Activated CD8-positive, alpha-beta memory T cell treated with anti-CD3 and anti-CD28 coated beads, Interleukin-2, amount 50 U/mL, for 4 hours (primary cell): ENCODE measurements around the gene TGIF2.
A peak's percentile ranks its signal among the peaks of the same experiment; 100 is the strongest.
"Not testable (repeated sequence)": the region's sequence is repeated elsewhere in the genome, so short reads cannot be mapped to it uniquely, and the experiment has no call there.

ENCODE experiments used
- DNase-seq: peaks from one replicate; pipeline ENCODE4 v3.0.0-alpha.2; 2020

TGIF2 gene

DNA sequence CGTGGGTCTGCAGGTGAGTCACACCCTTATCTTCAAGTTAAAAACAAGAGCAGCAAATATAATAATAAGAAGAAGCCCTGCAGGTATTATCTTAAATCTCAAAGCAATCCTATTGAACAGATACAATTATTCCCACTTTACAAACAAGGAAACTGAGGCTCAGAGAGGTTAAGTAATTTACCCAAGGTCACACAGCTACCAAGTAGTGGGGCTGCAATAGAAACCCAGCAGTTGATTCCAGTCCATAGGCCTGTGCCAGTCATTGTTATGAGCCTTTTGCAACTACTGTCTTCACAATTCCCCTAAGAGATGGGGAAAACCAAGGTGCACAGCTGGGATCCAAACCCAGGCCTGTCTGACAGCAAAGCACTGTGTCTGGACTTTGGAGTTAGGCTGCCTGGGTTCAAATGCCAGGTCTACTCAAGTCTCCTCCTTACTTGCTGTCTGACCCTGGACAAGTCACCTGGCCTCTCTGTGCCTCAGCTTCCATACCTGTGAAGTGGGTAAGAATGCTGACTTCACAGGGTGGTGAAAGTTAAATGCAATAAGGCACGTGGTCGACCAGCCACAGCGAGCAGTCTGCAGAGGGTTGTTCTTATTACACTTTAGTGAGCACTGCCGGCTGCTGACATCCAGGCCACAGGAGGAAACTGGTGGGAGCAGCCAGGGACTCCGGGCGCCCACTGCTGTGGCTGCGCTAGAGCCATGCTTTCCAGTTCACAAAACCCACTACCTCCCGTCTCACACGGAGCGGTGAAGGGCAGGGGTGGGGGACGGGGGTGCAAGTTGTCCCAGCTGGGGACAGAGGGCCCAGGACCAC is 26.0 kb upstream of the TGIF2 start:
- no peak for DNase-seq

- DNase-seq: no peak
These were observed 25.4 kb upstream of the TGIF2 start for GRCh38 chr20:36548006-36548315.

DNA sequence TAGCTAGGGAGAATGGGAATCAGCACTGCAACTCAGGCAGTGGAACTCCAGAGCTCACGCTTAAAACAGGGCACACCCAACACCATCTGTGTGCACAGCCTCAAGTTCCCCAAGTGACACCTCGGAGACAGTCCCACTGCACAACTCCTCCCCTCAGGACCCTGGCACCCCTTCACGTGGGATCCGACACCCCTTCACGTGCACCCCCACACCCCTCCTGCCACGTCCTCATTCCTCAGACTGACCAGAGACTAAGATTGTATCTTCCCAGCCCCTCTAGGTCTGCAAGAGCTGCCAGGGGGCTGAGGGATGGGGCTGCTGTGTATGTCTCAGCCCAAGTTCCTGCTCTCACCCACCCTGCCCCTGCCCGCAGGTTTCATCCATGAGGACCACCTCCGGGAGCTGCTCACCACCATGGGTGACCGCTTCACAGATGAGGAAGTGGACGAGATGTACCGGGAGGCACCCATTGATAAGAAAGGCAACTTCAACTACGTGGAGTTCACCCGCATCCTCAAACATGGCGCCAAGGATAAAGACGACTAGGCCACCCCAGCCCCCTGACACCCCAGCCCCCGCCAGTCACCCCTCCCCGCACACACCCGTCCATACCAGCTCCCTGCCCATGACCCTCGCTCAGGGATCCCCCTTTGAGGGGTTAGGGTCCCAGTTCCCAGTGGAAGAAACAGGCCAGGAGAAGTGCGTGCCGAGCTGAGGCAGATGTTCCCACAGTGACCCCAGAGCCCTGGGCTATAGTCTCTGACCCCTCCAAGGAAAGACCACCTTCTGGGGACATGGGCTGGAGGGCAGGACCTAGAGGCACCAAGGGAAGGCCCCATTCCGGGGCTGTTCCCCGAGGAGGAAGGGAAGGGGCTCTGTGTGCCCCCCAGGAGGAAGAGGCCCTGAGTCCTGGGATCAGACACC is 24.4 kb upstream of the TGIF2 start:
- no peak for DNase-seq

GRCh38 chr20:36549628-36549941 is 23.8 kb upstream of the TGIF2 start:
- DNase-seq: no peak

DNA sequence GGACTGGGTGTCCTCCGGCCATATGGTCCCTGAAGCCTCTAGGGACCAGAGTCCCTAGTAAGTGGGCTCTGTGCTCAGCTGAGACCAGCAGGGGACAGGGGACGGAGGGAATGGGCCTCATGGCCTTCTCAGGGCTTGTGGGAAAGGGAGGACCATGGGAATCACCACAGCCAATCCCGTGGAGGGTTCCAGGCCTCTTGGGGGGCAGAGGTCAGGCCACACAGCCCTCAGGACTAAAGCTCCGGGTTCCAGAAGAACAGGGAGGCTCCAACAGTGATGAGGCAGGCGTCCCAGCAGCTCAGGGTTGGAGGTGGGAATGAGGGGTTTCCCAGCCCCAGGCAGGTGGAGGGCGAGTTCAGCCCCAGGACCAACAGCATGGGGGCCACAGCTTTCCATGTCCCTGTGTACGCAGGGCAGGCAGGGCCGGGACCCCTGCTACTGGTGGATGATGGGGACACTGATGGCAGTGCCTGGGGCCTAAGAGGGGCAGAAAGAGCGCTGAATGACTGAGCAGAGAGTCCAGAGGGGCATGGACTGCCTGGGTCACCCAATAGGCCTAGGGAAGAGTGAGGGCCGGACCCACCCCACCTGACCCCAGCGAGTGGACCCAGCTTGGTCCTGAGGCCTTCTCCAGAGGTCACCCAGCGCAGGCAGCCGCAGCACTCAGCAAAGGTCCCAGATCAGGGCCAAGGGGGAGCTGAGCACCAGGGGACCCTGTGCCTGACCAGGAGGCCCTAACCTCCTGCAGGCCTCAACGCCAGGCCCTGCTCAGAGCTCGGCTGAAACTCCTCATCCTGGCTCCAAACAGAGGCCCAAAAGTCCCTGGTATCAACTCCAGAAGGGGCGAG is 23.2 kb upstream of the TGIF2 start:
- DNase-seq: no peak

DNA sequence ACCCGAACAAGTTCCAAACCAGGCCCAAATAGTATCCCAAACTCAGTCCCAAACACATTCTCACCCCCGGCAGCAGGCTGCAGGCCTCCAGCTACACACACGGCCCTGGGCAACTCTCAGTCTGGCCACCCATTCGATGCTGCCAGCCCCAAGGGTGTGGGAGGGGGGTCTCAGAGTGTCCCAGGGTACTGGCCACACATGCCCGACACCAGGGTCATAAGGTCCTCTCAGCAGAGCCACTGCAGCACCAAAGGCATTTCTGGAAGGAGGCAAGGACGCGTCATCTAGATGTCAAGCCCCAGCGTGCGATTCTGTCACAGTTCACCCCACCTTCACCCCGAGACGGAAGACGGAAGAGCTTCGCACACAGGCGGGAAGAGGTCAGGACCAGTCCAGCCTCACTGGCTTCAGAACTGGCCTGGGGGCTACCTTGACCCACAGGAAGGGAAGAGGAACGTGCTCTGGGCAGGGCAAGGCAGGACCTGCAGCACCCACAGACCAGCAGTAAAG is 22.6 kb upstream of the TGIF2 start:
- DNase-seq: no peak

DNA sequence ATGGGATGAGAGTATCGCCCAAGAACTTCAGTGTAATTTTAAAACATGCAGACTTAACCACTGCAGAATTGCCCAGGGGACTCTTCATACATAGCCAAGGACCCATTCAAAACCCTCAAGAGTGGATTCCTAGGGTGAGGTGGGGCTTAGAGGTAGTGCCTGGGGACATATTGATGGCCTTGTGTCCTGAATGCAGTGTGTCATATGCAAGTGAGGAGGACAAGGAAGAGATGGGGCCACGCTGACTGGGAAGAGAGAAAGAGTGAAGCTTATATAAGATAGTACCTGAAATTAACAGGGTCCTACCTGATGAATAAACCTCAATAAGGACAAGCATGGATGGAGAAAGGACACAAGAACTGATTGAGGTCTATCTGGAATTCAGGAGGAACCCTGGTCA is 18.1 kb upstream of the TGIF2 start:
- no peak for DNase-seq

DNA sequence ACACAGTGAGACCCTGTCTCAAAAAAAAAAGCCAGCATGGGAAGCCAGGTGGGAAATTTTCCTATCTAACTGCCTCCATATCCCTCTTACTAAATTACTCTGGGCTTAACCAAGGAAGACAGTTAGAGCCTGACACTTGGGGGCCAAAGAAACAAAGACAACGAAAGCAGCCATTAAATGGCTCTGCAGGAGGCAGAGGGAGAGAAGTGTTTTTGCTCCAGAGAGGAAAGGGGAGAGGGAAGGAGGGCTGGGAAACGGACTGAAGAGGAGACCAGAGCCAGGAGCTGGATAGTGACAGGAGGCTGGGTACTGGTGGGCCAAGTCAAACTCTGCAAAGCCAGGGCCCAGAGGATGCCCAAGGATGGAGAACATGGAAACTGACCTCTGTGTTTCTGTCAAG is 10.7 kb upstream of the TGIF2 start:
- DNase-seq: no peak

DNA sequence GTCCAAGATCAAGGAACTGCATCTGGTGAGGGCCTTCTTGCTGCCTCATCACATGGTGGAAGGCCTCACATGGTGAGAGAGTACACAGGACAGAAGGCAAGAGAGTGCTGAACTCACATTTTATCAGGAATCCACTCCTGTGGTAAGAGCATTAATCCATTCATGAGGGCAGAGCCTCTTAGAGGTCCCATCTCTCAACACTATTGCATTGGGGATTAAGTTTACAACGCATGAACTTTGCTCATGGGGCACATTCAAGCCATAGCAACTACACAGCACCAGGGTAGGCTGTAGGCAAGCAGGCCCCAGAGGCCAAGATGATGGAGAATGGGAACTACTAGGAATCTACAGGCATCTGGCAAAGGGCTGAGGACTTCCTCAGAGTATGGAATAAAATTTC is 10.0 kb upstream of the TGIF2 start:
- no peak for DNase-seq

GRCh38 chr20:36564078-36564725 is 9.2 kb upstream of the TGIF2 start:
- not testable (repeated sequence) for DNase-seq

- not testable (repeated sequence) for DNase-seq
These were observed 8.7 kb upstream of the TGIF2 start for GRCh38 chr20:36564726-36565121.

DNA sequence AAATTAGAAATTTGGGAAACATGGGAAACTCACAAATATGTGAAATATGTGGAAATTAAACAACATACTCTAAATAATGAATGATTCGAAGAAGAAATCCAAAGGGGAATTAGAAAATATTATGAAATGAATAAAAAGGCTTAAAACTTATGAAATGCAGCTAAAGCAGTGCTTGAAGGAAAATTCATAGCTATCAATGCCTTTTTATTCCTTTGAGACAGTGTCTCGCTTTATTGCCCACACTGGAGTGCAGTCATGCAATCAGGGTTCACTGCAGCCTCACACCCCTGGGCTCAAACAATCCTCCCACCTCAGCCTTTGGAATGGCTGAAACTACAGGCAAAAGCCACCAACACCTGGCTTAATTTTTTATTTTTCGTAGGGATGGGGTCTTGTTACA is 7.9 kb upstream of the TGIF2 start:
- DNase-seq: no peak

GRCh38 chr20:36569847-36570429 is 3.5 kb upstream of the TGIF2 start:
- DNase-seq: no peak

DNA sequence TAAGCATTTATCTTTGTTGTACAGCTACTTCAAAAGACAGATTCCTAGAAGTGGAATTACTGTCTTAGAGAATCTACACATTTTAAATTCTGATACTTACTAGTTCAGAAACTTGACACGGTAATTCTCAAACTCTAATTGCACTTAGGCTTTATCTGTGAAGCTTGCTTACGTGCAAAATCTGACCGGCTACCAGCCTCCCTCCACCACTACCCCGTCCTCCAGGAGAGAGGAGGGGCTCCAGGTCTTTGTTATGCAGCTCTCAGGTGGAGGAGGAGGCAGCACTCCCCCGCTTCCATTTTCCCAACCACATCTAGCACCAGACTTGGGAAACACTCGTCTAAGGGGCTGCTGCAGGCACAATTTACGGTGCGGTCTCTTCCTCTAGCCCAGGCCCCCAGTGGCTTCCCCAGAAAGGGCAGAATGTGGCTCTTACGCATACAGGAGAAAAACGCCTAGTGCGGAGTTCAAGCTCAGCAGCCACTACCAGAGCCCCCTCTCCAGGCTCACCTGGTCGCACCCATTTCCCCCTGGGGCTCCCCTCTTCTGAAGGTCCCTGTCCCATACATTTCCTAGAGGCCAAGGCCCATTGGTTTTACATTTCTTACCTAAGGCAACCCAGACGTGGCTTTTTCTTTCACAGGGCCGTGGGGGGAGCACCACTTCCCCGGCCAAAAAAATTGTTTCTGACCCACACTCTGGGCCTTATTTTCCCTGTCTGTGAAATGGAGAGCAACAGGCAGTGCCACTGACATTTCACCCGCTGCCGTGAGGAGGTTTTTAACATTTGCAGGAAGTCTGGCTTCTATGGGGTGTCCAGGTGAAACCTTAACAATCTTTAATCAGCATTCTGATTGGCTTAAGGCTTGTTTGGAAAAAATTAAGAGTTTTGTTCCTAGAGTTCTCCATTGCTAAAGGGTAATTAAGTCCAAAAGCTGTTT is 1.6 kb upstream of the TGIF2 start:
- DNase-seq: no peak

GRCh38 chr20:36572701-36573102 is 695 bp upstream of the TGIF2 start:
- peak; percentile 71 for DNase-seq

DNA sequence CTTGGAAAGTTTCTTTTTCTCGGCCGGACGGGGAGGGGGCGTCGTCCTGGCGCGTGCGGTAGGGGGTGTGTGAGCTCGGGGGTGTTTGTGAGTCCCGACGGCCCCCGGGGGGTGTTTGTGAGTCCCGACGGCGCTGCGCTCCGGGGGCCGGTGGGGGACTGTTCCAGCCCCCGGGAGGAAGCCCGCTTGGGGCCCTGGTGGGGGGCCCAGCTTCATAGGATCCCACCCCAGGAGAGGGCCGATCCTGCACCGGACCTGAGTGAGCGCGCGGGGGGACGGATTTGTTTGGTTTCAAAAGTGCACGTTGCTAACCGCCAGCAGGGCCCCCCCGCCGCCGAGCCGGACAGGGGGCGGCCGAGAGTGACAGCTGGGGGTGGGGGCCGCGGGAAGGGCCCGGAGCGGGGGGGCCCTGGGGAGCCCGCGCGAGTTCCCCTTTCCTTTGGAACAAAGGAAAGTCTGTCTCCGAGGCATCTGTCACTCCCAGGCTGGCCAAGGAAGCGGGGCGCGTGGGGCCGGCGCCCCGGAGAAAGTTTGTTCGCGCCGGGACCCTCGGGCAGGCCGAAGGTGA is 485 bp downstream of the TGIF2 start:
- peak; percentile 46 for DNase-seq

DNA sequence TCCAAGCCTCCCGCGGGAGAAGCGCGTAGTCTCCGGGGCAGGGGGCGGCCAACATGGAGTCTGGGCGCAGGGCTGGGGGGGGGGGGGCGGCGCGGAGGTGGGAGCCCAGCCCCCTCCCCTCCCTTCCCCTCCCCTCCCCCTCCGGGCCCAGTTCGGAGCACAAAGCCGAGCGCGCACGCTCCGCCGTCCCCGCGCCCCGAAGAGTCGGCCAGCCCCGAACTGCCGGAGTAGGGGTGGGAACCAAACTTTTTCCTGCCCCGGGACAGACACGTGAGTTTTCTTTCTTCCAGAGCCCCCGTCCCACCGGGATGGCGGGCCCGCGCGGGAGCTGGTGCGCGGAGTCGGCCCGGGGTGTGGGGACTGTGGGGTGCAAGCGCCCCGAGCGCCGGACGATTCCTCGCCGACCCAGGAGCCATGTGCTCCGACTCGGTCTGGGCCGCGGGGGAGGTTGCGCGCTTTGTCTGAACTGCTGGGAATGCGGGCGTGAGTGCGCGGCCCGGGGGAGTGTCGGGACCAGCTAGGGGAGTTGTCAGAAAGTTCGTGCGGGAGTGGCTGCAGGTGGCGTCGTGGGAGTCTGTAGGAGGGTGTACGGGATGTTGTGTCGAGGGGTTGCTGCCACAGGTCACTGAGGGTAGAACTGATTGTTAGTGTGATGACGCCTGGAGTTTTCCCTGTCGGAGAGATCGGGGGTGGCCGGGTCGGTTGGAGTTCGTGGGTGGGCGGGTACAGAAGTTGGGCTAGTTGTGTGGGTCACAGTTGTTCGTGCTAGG is 1.2 kb downstream of the TGIF2 start:
- DNase-seq: peak; percentile 65

DNA sequence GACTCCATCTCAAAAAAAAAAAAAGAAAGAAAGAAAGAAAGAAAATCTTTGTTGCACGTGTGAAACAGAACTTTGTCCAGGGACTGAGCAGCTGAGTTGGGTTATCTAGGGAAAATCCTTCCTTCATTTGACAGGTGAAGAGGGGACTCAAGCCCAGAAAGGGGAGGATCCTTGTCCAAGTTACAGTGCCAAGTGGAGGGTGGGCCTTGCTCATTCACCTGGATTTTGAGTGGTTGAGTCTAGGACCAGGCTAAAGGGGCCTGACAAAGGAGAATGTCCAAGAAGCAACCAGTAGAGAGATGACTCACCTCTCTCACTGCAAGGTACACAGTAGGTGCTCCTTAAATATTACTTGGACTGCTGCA is 2.7 kb downstream of the TGIF2 start:
- DNase-seq: no peak

- DNase-seq: no peak
These were observed 5.1 kb downstream of the TGIF2 start for GRCh38 chr20:36578356-36579041.
